Osteoblast (primary cell): Measurements from ENCODE around the gene SLIT2. TPM values are rescaled to one million over a fixed set of nuclear protein-coding genes. Genes with fewer than 3 reads are reported as not detected.

Experiments
- DNase-seq: peaks from one replicate; pipeline ENCODE4 v3.0.0; 2011; ENCODE audit warnings: low spot score, mixed read lengths; ENCODE audit not compliant: insufficient read length; ENCODE audit errors: missing footprints
- H2AFZ ChIP-seq: 2 replicates; pipeline ENCODE4 v1.6.0; 2011; ENCODE audit warnings: mild to moderate bottlenecking, low read length
- H3K27ac ChIP-seq: 2 replicates; pipeline ENCODE4 v1.5.1; 2011; ENCODE audit warnings: mild to moderate bottlenecking, low read depth, low read length, moderate library complexity
- H3K27me3 ChIP-seq: 2 replicates; pipeline ENCODE4 v1.6.0; 2012; ENCODE audit warnings: mild to moderate bottlenecking, control low read depth, inconsistent platforms, low read length, moderate library complexity; ENCODE audit not compliant: insufficient read depth
- H3K36me3 ChIP-seq: 2 replicates; pipeline ENCODE4 v1.5.1; 2011; ENCODE audit warnings: mild to moderate bottlenecking, low read length, control low read depth, moderate library complexity; ENCODE audit not compliant: insufficient read depth
- H3K4me1 ChIP-seq: 2 replicates; pipeline ENCODE4 v1.5.1; 2011; ENCODE audit warnings: mild to moderate bottlenecking, low read length, control low read depth, moderate library complexity; ENCODE audit not compliant: insufficient read depth
- H3K4me2 ChIP-seq: 2 replicates; pipeline ENCODE4 v1.6.0; 2011; ENCODE audit warnings: mild to moderate bottlenecking, low read length; ENCODE audit not compliant: insufficient read depth
- H3K4me3 ChIP-seq: fragments of 200-600 bp; sonication (generic); 3 replicates; pipeline ENCODE4 v1.5.1; 2012; ENCODE audit warnings: mild to moderate bottlenecking, low read length, inconsistent platforms; ENCODE audit not compliant: insufficient read depth
- H3K79me2 ChIP-seq: 2 replicates; pipeline ENCODE4 v1.6.0; 2012; ENCODE audit warnings: mild to moderate bottlenecking, low read length, control low read depth, inconsistent platforms; ENCODE audit not compliant: insufficient read depth
- H3K9me3 ChIP-seq: 2 replicates; pipeline ENCODE4 v1.5.1; 2011; ENCODE audit warnings: low read depth, low read length, control low read depth
- H4K20me1 ChIP-seq: 2 replicates; pipeline ENCODE4 v1.6.0; 2012; ENCODE audit warnings: mild to moderate bottlenecking, low read length, control low read depth; ENCODE audit not compliant: insufficient read depth
- CTCF ChIP-seq: IDR thresholded peaks from 2 replicates; pipeline ENCODE4 v1.5.1; 2011; ENCODE audit warnings: mild to moderate bottlenecking, low read depth, low read length, moderate library complexity; ENCODE audit errors: extremely low read depth
- total RNA-seq: library from RNA; depleted of rRNA; stranded (reverse); fragments of >200 nt; gene quantifications from 2 replicates; pipeline ENCODE4 v1.2.3, GENCODE V29; 2012

The SLIT2 gene
- total RNA-seq, 1 donor: 35.8 TPM

- peaks cover 6% of the 10 kb centered on the region for H4K20me1 ChIP-seq
- H3K79me2 ChIP-seq: peaks cover 34% of the 10 kb centered on the region
- no peaks in the 10 kb centered on the region for H3K27me3 ChIP-seq
- no peak overlapping the region for H3K4me3 ChIP-seq
- no peaks in the 10 kb centered on the region for H3K9me3 ChIP-seq
- no peak overlapping the region for H3K27ac ChIP-seq
- H3K36me3 ChIP-seq: peaks cover 5% of the 10 kb centered on the region
- H3K4me2 ChIP-seq: no peak overlapping the region
- H3K4me1 ChIP-seq: peaks cover 25% of the 10 kb centered on the region
- no peak overlapping the region for H2AFZ ChIP-seq
- TF ChIP-seq CTCF: no peak
- DNase-seq: no peak
Measured at GRCh38 chr4:20268028-20268427, 16.3 kb downstream of the SLIT2 start.

GRCh38 chr4:20269320-20269719 is 17.6 kb downstream of the SLIT2 start:
- peaks cover 6% of the 10 kb centered on the region for H4K20me1 ChIP-seq
- peaks cover 38% of the 10 kb centered on the region for H3K79me2 ChIP-seq
- no peak for DNase-seq
- no peaks in the 10 kb centered on the region for H3K27me3 ChIP-seq
- no peak for TF ChIP-seq CTCF
- H3K27ac ChIP-seq: no peak overlapping the region
- peaks cover 25% of the 10 kb centered on the region for H3K4me1 ChIP-seq
- peaks cover 5% of the 10 kb centered on the region for H3K36me3 ChIP-seq
- H3K4me2 ChIP-seq: no peak overlapping the region
- H3K9me3 ChIP-seq: no peaks in the 10 kb centered on the region
- H3K4me3 ChIP-seq: no peak overlapping the region
- no peak overlapping the region for H2AFZ ChIP-seq

GRCh38 chr4:20271950-20272349 is 20.2 kb downstream of the SLIT2 start:
- DNase-seq: no peak
- Histone ChIP-seq H3K79me2 (peaks cover 52% of the 10 kb centered on the region), H3K27me3 (no peaks in the 10 kb centered on the region), H3K9me3 (no peaks in the 10 kb centered on the region), H3K4me3 (no peak overlapping the region), H3K4me1 (peaks cover 20% of the 10 kb centered on the region), H2AFZ (no peak overlapping the region), H4K20me1 (peaks cover 4% of the 10 kb centered on the region), H3K27ac (no peak overlapping the region), H3K36me3 (peaks cover 5% of the 10 kb centered on the region), H3K4me2 (peak overlapping the region; percentile 26)
- no peak for TF ChIP-seq CTCF

- H3K27me3 ChIP-seq: no peaks in the 10 kb centered on the region
- H3K4me1 ChIP-seq: peaks cover 18% of the 10 kb centered on the region
- H3K27ac ChIP-seq: no peak overlapping the region
- H3K79me2 ChIP-seq: peaks cover 53% of the 10 kb centered on the region
- H3K4me2 ChIP-seq: peak overlapping the region; percentile 26
- no peak for DNase-seq
- H3K36me3 ChIP-seq: peaks cover 5% of the 10 kb centered on the region
- no peak overlapping the region for H2AFZ ChIP-seq
- H3K9me3 ChIP-seq: no peaks in the 10 kb centered on the region
- H3K4me3 ChIP-seq: no peak overlapping the region
- no peak for TF ChIP-seq CTCF
- peaks cover 4% of the 10 kb centered on the region for H4K20me1 ChIP-seq
Measured at GRCh38 chr4:20272411-20272872, 20.7 kb downstream of the SLIT2 start.
